A673 (cell line): Measurements from ENCODE around the gene MTNR1A.

Source experiments
- CTCF ChIP-seq: fragments of 300-800, 200-600 bp; sonication (generic); conservative IDR thresholded peaks from 2 replicates; pipeline ENCODE4 v1.5.1; 2017; ENCODE audit warnings: low read depth, mild to moderate bottlenecking, antibody characterized with exemption, low read length, moderate library complexity, mixed read lengths
- EZH2 ChIP-seq: fragments of 200-600 bp; sonication (generic); IDR thresholded peaks from 2 replicates; pipeline ENCODE4 v1.6.1; 2017; ENCODE audit warnings: borderline replicate concordance, low read depth, mild to moderate bottlenecking, mixed read lengths, antibody characterized with exemption, low read length; ENCODE audit not compliant: poor library complexity, severe bottlenecking

- TF ChIP-seq EZH2 (no peak), CTCF (no peak)
These were observed 14.3 kb upstream of the MTNR1A start for GRCh38 chr4:186569533-186570192.
